K562 (cell line): ENCODE data around the gene SCYL3. TPM values are rescaled to one million over a fixed set of nuclear protein-coding genes. Genes with fewer than 3 reads are reported as not detected.

Experiments
- ATAC-seq: fragments of 200-7000 bp; cut with Tn5 transposase; 3 replicates; pipeline ENCODE4 v1.9.1; 2020; ENCODE audit warnings: moderate library complexity
- BruUV-seq: library from RNA; stranded (reverse); fragments of 400-500 nt; replicated peaks from 2 replicates; lab custom pipeline; 2021; lab: Mats Ljungman, UMichigan
- CTCF ChIA-PET: fragments of 300-600 bp; formaldehyde crosslinking; extraction: SDS; loops from one replicate; lab custom pipeline; 2021; ENCODE audit warnings: low intra/inter-chr PET ratio; lab: Yijun Ruan, JAX
- POLR2A ChIA-PET: fragments of 300-600, 350-650 bp; sonication (Branson Sonifier 250); formaldehyde crosslinking; extraction: SDS; loops from one replicate; lab custom pipeline; 2021; ENCODE audit warnings: antibody characterized with exemption, inconsistent platforms; lab: Yijun Ruan, JAX
- DNase-seq, 4 experiments: peaks; one replicate each; pipeline versions ENCODE4 v3.0.0 to v3.0.0-alpha.2; 2011 to 2018; ENCODE audit warnings: low spot score in 3 of 4, mixed read lengths in 3 of 4; ENCODE audit errors: extremely low read depth in 1 of 4
- FAIRE-seq: peaks from 2 replicates; lab custom pipeline; 2011; peaks lifted over from hg19 to GRCh38; lab: Jason Lieb, UNC
- H2AFZ ChIP-seq: 2 replicates; pipeline ENCODE4 v1.6.0; 2011; ENCODE audit warnings: low read depth, low read length, control low read depth, inconsistent platforms
- H3K27ac ChIP-seq: fragments of 200-600 bp; 3 replicates; pipeline ENCODE4 v1.8.0; 2011; ENCODE audit warnings: low read depth, mild to moderate bottlenecking, control low read depth, inconsistent platforms, low read length, moderate library complexity, mixed read lengths; ENCODE audit errors: extremely low read depth
- H3K27me3 ChIP-seq, 2 experiments: fragments of 300-600 bp in 1 of 2; 2 replicates in 1 of 2; 3 replicates in 1 of 2; pipeline versions ENCODE4 v1.6.0 to v1.8.0; 2011; ENCODE audit warnings: inconsistent platforms in 2 of 2, low read length in 2 of 2, mild to moderate bottlenecking in 1 of 2, mixed read lengths in 1 of 2, moderate library complexity in 1 of 2; ENCODE audit not compliant: control insufficient read depth in 2 of 2, insufficient read depth in 2 of 2
- H3K36me3 ChIP-seq: fragments of 300-600 bp; 3 replicates; pipeline ENCODE4 v1.8.0; 2011; ENCODE audit warnings: mild to moderate bottlenecking, low read length, inconsistent platforms; ENCODE audit not compliant: control insufficient read depth, insufficient read depth
- H3K4me1 ChIP-seq, 2 experiments: fragments of 200-600 bp in 1 of 2; replicated peaks in 1 of 2; 2 replicates in 1 of 2; 3 replicates in 1 of 2; pipeline versions ENCODE4 v1.5.1 to v1.8.0; 2011; ENCODE audit warnings: inconsistent platforms in 2 of 2, low read length in 2 of 2, mild to moderate bottlenecking in 1 of 2, mixed read lengths in 1 of 2, moderate library complexity in 1 of 2; ENCODE audit not compliant: control insufficient read depth in 2 of 2, insufficient read depth in 2 of 2
- H3K4me2 ChIP-seq: 2 replicates; pipeline ENCODE4 v1.6.1; 2011; ENCODE audit warnings: low read length, control low read depth, inconsistent platforms, mixed read lengths; ENCODE audit not compliant: insufficient read depth
- H3K4me3 ChIP-seq: fragments of 200-600 bp; sonication (generic), shearing (Covaris generic); 2 replicates; pipeline ENCODE4 v1.5.1; 2016; ENCODE audit warnings: control low read depth, inconsistent platforms
- H3K79me2 ChIP-seq: fragments of 200-600 bp; 3 replicates; pipeline ENCODE4 v1.8.0; 2011; ENCODE audit warnings: low read length, inconsistent platforms; ENCODE audit not compliant: control insufficient read depth, insufficient read depth
- H3K9ac ChIP-seq, 2 experiments: 2 replicates each; pipeline versions ENCODE4 v1.6.0 to v1.6.1; 2011; ENCODE audit warnings: low read depth in 2 of 2, low read length in 2 of 2, control low read depth in 1 of 2, inconsistent platforms in 1 of 2, mild to moderate bottlenecking in 1 of 2, mixed read lengths in 1 of 2; ENCODE audit not compliant: insufficient read depth in 1 of 2
- H3K9me1 ChIP-seq: one replicate; pipeline ENCODE4 v1.6.0; 2011; ENCODE audit warnings: inconsistent platforms, mild to moderate bottlenecking, low read length, moderate library complexity; ENCODE audit not compliant: control insufficient read depth, insufficient read depth
- H3K9me3 ChIP-seq: replicated peaks from 2 replicates; pipeline ENCODE4 v1.5.1; 2011; ENCODE audit warnings: low read depth, low read length, inconsistent platforms; ENCODE audit not compliant: control insufficient read depth, insufficient read depth
- H4K20me1 ChIP-seq: replicated peaks from 2 replicates; pipeline ENCODE4 v1.6.1; 2011; ENCODE audit warnings: low read length, inconsistent platforms, mixed read lengths; ENCODE audit not compliant: control insufficient read depth, insufficient read depth
- C11orf30 ChIP-seq: fragments of 450-650 bp; IDR thresholded peaks from 2 replicates; pipeline ENCODE4 v1.6.1; 2016; ENCODE audit warnings: low read depth, mild to moderate bottlenecking
- ESRRA ChIP-seq: fragments of 450-650 bp; IDR thresholded peaks from 2 replicates; pipeline ENCODE4 v1.6.1; 2014; ENCODE audit warnings: low read depth, mild to moderate bottlenecking, moderate library complexity, borderline replicate concordance
- GATAD2B ChIP-seq: fragments of 450-650 bp; IDR thresholded peaks from 2 replicates; pipeline ENCODE4 v1.6.1; 2017; ENCODE audit warnings: mild to moderate bottlenecking, borderline replicate concordance
- HMGN3 ChIP-seq: IDR thresholded peaks from 2 replicates; pipeline ENCODE4 v1.6.1; 2011; ENCODE audit warnings: borderline replicate concordance, low read depth, mild to moderate bottlenecking, mixed read lengths, low read length; ENCODE audit not compliant: insufficient read length; ENCODE audit errors: extremely low read depth
- ILF3 ChIP-seq: fragments of 450-650 bp; IDR thresholded peaks from 2 replicates; pipeline ENCODE4 v1.6.1; 2018; ENCODE audit warnings: antibody characterized with exemption, mild to moderate bottlenecking, moderate library complexity, borderline replicate concordance
- RAD21 ChIP-seq, 2 experiments: fragments of 250-450 bp in 1 of 2; fragments of 450-650 bp in 1 of 2; sonication (Bioruptor Pico) in 1 of 2; formaldehyde crosslinking in 1 of 2; IDR thresholded peaks in 1 of 2; conservative IDR thresholded peaks in 1 of 2; 2 replicates each; pipeline versions ENCODE4 v1.4.0 to v1.8.0; 2020 to 2022; ENCODE audit warnings: mild to moderate bottlenecking in 2 of 2, moderate library complexity in 1 of 2
- RBM25 ChIP-seq: fragments of 200-400 bp; formaldehyde crosslinking; IDR thresholded peaks from 2 replicates; pipeline ENCODE4 v1.6.1; 2018; ENCODE audit warnings: low read length, low read depth, moderate library complexity; ENCODE audit not compliant: severe bottlenecking
- SMC3 ChIP-seq: conservative IDR thresholded peaks from 2 replicates; pipeline ENCODE4 v1.6.1; 2011; ENCODE audit warnings: low read depth, low read length, improper control_type of control experiment; ENCODE audit not compliant: insufficient read depth
- ZNF124 ChIP-seq: sonication (generic); formaldehyde crosslinking; IDR thresholded peaks from 2 replicates; pipeline ENCODE4 v1.8.1; 2022; ENCODE audit warnings: missing genetic modification reagents
- WGBS: fragments of 100-300 bp; shearing (Covaris generic); methylation state at CpG from one replicate; pipeline ENCODE4 v1.1.6; 2016; ENCODE audit warnings: low coverage, mixed read lengths; ENCODE audit not compliant: insufficient coverage; ENCODE audit errors: missing lambda C conversion rate; 5-methylcytosine and 5-hydroxymethylcytosine counted together
- in situ Hi-C: fragments of 300-500 bp; cut with MboI; formaldehyde crosslinking; loops from 4 replicates; pipeline ENCODE4 v1.15.0; 2018; ENCODE audit warnings: inconsistent platforms, mixed read lengths
- intact Hi-C: fragments of 100-400 bp; cut with micrococcal nuclease; formaldehyde crosslinking; loops from 2 replicates; pipeline ENCODE4 v1.14.2; 2022
- polyA plus RNA-seq, 8 experiments: library from polyadenylated mRNA; depleted of rRNA in 4 of 8; stranded (reverse) in 5 of 8; unstranded in 3 of 8; fragments of >200 nt; fragmentation: Nextera tagmentation in 2 of 8; fragmentation: Illumina TruSeq in 1 of 8; extraction: Ambion mirVana in 2 of 8; extraction: Trizol in 1 of 8; gene quantifications; 2 replicates each; pipeline versions ENCODE4 v1.2.1 to v1.2.3, GENCODE V29; 2011 to 2014; ENCODE audit warnings: inconsistent platforms in 1 of 8, missing spikeins in 1 of 8
- total RNA-seq, 7 experiments: library from RNA; depleted of rRNA in 6 of 7; stranded (reverse); fragments of >200 nt in 6 of 7; fragmentation: Illumina TruSeq in 2 of 7; extraction: Trizol in 2 of 7; gene quantifications; 2 replicates each; pipeline versions ENCODE4 v1.2.1 to v1.2.3, GENCODE V29; 2011 to 2021; ENCODE audit warnings: low replicate concordance in 1 of 7
- TF ChIP-seq, protein P1 (sequence below): IDR thresholded peaks from 2 replicates; pipeline ENCODE4 v1.6.1; 2012; ENCODE audit warnings: low read depth, low read length, improper control_type of control experiment, borderline replicate concordance
- TF ChIP-seq, protein P2 (sequence below): fragments of 450-650 bp; formaldehyde crosslinking; IDR thresholded peaks from 2 replicates; pipeline ENCODE4 v1.4.0; 2020; ENCODE audit warnings: mild to moderate bottlenecking, moderate library complexity
- TF ChIP-seq, protein P3 (sequence below), 3 experiments: IDR thresholded peaks in 2 of 3; conservative IDR thresholded peaks in 1 of 3; 2 replicates each; pipeline ENCODE4 v1.5.1; 2011 to 2012; ENCODE audit warnings: low read length in 3 of 3, mild to moderate bottlenecking in 3 of 3, control low read depth in 2 of 3, improper control_type of control experiment in 1 of 3, inconsistent platforms in 1 of 3, low read depth in 1 of 3, mixed read lengths in 1 of 3, moderate library complexity in 1 of 3; ENCODE audit not compliant: insufficient read depth in 2 of 3

SCYL3 gene
- total and polyA plus RNA-seq, 9 of the 15 experiments (the other 6 are each of a cell fraction or from before 2014, with no cell fraction given): 3.6 to 11.4 (median 7.1) TPM

DNA sequence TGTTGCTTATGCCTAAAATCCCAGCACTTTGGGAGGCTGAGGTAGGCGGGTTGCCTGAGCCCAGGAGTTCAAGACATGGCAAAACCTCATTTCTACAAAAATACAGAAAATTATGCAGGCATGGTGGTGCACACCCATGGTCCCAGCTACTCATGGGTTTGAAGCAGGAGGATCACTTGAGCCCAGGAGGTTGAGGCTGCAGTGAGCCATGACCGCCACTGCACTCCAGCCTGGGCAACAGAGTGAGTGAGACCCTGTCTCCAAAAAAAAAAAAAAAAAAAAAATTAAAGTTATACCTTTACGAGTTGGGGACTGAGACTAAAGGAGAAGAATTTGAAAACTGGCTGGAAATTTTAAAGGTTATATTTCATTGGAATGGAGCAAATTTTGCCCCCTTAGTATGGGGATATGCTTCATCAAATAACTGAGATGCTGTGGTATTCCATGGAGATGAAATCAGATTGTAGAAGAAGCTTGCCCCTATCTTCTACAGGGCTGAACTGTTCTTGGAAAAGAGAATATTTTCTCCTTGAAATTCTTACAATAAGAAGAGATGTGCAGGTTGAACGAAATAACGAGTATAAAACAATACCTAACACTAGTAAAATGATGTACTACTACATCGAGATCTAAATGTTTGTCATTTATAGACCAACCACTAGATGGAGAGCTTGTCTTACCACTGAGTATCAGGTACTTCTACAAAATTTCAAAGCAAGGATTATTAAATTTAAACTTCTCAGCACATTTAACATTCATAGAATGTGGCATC, 34.9 kb upstream of the SCYL3 start:
- peak; percentile 88 for ATAC-seq
- TF ChIP-seq, protein P1, sequence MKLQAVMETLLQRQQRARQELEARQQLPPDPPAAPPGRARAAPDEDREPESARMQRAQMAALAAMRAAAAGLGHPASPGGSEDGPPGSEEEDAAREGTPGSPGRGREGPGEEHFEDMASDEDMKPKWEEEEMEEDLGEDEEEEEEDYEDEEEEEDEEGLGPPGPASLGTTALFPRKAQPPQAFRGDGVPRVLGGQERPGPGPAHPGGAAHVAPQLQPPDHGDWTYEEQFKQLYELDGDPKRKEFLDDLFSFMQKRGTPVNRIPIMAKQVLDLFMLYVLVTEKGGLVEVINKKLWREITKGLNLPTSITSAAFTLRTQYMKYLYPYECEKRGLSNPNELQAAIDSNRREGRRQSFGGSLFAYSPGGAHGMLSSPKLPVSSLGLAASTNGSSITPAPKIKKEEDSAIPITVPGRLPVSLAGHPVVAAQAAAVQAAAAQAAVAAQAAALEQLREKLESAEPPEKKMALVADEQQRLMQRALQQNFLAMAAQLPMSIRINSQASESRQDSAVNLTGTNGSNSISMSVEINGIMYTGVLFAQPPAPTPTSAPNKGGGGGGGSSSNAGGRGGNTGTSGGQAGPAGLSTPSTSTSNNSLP: 0 out of 2 replicates have a peak, but pooled peaks have one; percentile 25
- TF ChIP-seq RAD21 (CRISPR knock-in tag; conservative IDR thresholded peaks at IDR 0.05 in 1 of 2, IDR thresholded peaks at IDR 0.05 in 1 of 2) (peak; percentile 94 to 96), ILF3 (0 out of 2 replicates have a peak, but pooled peaks have one; percentile 10), HMGN3 (no peak), SMC3 (peak; percentile 60), GATAD2B (0 out of 2 replicates have a peak, but pooled peaks have one; percentile 23), ZNF124 (no peak), ESRRA (no peak), C11orf30 (0 out of 2 replicates have a peak, but pooled peaks have one; percentile 22), RBM25 (peak; percentile 34)
- TF ChIP-seq, protein P2, sequence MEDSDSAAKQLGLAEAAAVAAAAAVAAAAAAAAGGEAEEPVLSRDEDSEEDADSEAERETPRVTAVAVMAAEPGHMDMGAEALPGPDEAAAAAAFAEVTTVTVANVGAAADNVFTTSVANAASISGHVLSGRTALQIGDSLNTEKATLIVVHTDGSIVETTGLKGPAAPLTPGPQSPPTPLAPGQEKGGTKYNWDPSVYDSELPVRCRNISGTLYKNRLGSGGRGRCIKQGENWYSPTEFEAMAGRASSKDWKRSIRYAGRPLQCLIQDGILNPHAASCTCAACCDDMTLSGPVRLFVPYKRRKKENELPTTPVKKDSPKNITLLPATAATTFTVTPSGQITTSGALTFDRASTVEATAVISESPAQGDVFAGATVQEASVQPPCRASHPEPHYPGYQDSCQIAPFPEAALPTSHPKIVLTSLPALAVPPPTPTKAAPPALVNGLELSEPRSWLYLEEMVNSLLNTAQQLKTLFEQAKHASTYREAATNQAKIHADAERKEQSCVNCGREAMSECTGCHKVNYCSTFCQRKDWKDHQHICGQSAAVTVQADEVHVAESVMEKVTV (CRISPR knock-in tag): peak; percentile 84
- TF ChIP-seq, protein P3, sequence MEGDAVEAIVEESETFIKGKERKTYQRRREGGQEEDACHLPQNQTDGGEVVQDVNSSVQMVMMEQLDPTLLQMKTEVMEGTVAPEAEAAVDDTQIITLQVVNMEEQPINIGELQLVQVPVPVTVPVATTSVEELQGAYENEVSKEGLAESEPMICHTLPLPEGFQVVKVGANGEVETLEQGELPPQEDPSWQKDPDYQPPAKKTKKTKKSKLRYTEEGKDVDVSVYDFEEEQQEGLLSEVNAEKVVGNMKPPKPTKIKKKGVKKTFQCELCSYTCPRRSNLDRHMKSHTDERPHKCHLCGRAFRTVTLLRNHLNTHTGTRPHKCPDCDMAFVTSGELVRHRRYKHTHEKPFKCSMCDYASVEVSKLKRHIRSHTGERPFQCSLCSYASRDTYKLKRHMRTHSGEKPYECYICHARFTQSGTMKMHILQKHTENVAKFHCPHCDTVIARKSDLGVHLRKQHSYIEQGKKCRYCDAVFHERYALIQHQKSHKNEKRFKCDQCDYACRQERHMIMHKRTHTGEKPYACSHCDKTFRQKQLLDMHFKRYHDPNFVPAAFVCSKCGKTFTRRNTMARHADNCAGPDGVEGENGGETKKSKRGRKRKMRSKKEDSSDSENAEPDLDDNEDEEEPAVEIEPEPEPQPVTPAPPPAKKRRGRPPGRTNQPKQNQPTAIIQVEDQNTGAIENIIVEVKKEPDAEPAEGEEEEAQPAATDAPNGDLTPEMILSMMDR (IDR thresholded peaks at IDR 0.05 in 2 of 3, conservative IDR thresholded peaks at IDR 0.05 in 1 of 3; ENCODE audit: insufficient read depth in 2 of 3, low read depth in 1 of 3, low read length in 3 of 3): peak; percentile 55 to 85 (median 60); a peak in 5 of 6 replicates

More for the DNA sequence above, 34.9 kb upstream of the SCYL3 start:
- H3K9me3 ChIP-seq: no peaks in the 10 kb centered on the region
- no peak overlapping the region for H2AFZ ChIP-seq
- intact Hi-C loops: loop anchor here (2.0 to 10.0 kb wide), 4 partner anchors 374 to 1299 kb away; no protein-coding TSS in a partner anchor
- no peaks in the 10 kb centered on the region for H3K9me1 ChIP-seq
- FAIRE-seq: peak; percentile 77
- CTCF ChIA-PET: interaction anchor here (0.9 to 1.0 kb wide), 2 partner anchors 1002 to 1298 kb away, joined by 3 to 6 read pairs; no protein-coding TSS in a partner anchor
- no peaks in the 10 kb centered on the region for H3K27me3 ChIP-seq
- POLR2A ChIA-PET: interaction anchor here (0.6 to 1.0 kb wide), 3 partner anchors 35 to 814 kb away, joined by 3 read pairs; partner anchors contain the start of gene SCYL3
- H3K4me1 ChIP-seq: no peaks in the 10 kb centered on the region
- WGBS: 5% methylated on average over 6 of the region's 6 CpGs
- H3K9ac ChIP-seq: no peak overlapping the region
- no TSS peak for BruUV-seq
- peak; percentile 25 to 60 (median 30) for DNase-seq
- H4K20me1 ChIP-seq: no peaks in the 10 kb centered on the region
- no peak overlapping the region for H3K27ac ChIP-seq
- no peak overlapping the region for H3K4me3 ChIP-seq
- H3K79me2 ChIP-seq: no peaks in the 10 kb centered on the region
- no peak overlapping the region for H3K4me2 ChIP-seq
- in situ Hi-C loops: no loop called here
- H3K36me3 ChIP-seq: no peaks in the 10 kb centered on the region
